ENCODE data around the gene KRTAP12-1.
"Not testable (repeated sequence)": the region's sequence is repeated elsewhere in the genome, so short reads cannot be mapped to it uniquely, and the experiment has no call there.

The KRTAP12-1 gene

DNA sequence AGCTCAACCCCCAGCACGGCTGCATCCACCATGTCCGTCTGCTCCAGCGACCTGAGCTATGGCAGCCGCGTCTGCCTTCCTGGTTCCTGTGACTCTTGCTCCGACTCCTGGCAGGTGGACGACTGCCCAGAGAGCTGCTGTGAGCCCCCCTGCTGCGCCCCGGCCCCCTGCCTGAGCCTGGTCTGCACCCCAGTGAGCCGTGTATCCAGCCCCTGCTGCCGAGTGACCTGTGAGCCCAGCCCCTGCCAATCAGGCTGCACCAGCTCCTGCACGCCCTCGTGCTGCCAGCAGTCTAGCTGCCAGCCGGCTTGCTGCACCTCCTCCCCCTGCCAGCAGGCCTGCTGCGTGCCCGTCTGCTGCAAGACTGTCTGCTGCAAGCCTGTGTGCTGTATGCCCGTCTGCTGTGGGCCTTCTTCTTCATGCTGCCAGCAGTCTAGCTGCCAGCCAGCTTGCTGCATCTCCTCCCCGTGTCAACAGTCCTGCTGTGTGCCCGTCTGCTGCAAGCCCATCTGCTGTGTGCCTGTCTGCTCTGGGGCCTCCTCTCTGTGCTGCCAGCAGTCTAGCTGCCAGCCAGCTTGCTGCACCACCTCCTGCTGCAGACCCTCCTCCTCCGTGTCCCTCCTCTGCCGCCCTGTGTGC, 15.3 kb upstream of the KRTAP12-1 start, which contains the start of gene KRTAP10-12:
KRTAP10-12 (plus strand) TSS at position 1 of the 639 bp plus-strand sequence; CDS start at position 31, 30 bp downstream.
- DNase-seq, result not testable (repeated sequence)

GRCh38 chr21:44696572-44696971, 14.6 kb upstream of the KRTAP12-1 start:
- no peak for DNase-seq

GRCh38 chr21:44695641-44696040, 13.7 kb upstream of the KRTAP12-1 start:
- no peak for DNase-seq

DNA sequence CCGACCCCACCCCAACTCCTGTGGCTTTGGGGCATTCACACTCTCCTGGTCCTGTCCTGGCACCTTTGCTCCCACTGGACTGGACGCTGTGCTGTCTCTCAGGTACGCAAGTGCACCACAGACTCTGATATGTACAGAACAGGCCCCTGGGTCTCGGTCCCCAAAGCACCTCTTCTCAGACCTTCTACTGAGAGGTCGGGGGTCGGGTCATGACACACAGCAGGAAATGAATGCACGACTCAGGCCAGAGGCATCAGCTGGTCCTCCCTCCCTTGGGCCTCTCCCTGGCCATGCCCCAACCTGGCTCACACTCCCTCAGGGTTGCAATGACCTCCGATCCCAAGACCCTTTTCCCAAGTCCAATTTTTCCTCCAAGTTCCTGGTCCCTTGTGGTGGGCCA, 13.2 kb upstream of the KRTAP12-1 start:
- DNase-seq, result no peak

DNA sequence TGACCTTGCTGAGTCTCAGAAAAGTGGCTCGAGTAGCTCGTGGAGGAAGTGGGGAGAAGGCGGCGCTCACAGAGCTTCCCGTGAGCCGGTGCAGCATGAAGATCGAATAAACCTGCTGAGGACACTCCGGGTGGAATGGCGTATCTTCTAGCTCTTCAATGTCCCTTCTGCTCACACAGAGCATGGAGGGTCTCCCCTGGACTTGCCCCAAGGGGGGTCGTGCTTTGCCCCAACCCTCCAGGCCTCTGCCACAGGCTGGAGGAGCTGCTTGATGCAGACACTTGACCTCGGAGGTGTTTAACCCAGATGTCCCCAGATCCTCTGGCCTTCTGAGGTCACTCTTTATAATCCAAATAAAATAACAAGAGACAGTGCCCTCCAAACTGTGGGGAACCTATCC, 12.8 kb upstream of the KRTAP12-1 start:
- DNase-seq, result no peak

DNA sequence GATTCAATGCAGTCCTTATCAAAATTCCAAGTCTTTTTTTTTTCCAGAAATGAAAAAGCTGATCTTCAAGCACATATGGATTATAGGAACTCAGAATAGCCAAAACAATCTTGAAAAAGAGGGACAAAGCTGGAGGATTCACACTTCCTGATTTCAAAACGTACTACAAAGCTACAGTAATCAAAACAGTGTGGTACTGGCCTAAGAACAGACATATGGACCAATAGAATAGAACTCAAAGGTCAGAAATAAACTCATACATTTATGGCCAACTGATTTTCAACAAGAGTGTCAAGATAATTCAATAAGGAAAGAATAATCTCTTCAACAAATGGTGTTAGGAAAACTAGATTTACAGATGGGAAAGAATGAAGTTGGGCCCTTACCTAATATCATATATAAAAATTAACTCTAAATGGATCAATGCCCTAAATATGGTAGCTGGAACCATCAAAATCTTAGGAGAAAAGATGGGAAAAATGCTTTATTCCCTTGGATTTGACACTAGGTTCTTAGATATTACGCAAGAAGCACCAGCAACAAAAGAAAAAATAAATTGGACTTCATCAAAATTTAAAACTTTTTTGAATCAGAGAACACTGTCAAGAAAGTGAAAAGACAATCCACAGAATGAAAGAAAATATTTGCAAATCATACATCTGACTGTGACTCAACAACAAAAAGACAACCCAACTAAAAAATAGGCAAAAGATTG, 11.0 kb upstream of the KRTAP12-1 start:
- DNase-seq, result no peak

DNA sequence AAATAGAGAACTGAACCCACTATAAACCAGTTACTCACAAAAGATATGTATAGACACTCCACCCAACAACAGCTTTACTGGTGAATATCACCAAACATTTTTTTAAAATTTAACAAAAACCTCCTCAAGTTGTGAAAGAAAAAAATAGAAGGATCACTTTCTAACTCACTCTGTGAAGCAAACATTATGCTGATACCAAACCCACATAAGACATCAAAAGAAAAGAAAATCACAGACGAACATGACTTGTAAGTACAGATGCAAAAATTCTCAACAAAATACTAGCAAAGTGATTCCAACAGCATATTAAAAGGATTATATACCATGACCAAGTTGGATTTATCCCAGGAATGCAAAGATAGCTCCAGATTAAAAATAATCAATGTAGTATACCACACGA, 9.7 kb upstream of the KRTAP12-1 start:
- DNase-seq, result no peak

DNA sequence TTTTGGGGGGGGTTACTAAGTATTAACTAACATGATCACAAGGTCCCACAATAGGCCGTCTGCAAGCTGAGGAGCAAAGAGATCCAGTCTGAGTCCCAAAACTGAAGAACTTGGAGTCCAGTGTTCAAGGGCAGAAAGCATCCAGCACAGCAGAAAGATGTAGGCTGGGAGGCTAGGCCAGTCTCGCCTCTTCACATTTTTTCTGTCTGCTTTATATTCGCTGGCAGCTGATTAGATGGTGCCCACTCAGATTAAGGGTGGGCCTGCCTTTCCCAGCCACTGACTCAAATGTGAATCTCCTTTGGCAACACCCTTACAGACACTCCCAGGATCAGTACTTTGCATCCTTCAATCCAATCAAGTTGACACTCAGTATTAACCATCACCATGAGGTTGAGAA, 7.8 kb upstream of the KRTAP12-1 start:
- DNase-seq, result not testable (repeated sequence)

GRCh38 chr21:44687671-44688070, 5.7 kb upstream of the KRTAP12-1 start:
- no peak for DNase-seq

DNA sequence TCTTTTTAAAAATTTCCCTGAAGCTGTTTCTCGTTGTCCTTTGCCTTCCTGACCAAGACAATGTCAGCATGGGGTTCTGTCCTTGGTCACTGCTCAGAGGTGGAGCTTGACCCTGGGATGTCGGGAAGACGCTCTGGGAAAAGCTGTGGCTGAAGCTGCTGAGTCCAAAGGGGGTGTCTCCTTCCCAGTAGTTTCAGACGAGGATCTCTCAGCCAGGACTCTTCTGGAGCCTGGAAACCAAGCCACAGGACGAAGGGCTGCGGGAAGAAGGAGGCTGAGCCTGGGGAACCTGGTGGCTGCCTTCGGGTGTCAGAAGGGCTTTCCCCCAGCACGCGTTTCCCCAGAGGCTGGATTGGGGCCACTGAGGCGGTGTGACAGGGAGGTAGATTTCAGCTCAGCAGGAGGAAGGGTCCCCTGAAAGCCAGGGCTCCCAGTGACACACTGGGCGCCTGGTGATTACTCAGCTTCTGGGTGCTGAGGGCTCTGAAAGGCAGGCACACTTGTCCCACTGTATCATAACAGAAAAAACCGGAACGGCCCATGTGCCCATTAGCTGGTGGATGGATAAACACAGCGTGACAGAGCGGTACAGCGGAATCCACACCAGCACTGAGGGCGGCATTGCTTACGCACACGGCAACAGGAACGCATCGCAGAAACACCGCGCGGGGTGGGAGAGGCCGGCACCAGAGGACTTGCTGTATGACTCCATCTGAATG, 5.0 kb upstream of the KRTAP12-1 start:
- DNase-seq, result no peak

DNA sequence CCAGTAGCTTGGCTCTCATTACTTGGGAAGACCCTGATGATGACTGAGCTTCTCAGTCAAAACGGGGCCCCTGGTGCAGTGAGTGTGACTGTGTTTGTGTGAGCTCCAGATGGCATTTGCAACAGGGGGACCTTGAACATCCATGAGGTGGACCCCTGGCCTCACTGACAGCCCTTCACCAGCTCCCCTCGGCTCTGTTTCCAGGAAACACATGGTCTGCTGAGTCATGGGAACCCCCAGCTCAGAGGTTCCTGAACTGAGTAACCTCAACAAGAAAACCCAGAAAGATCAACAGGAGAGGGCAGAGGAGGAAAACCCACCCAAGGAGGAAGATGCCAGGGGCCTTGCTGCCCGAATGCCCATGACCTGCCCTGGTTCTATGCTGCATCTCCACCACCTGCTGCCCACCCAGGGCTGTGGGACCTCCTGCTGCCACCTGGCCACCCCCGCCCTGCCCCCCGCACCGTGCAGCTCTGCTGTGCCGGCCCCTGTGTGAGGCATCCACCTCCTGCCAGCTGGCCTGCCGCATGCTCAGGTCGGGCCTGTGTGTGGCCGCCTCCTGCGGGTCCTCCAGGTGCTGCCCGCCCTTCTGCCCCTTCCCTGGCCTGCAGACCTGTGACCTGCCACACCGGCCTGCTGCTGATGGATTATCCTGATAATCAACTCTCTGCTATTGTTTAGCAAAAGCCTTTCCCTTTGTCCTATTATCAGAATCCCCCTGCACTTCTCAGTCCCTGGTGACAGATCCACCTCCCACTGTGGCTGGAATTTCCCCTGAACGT, 4.2 kb upstream of the KRTAP12-1 start:
- DNase-seq, result no peak

DNA sequence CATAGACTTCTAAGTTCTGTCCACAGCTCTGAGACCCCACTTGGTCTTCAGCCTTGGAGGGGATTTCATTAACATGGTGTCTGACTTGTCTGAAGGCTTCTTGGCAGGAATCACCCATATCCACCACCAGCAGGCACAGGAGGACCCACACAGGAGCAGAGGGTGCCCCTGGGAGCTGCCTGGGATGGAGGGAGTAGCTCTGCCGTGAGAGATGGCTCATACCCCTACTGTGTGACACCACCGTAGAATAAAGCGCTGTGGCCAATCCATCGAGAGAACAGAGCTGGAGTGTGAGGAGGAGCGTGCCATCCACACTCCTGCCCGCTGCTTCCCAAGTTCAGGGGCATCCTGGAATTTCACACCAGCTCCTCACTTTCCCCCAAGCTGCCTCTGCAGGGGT, 3.1 kb upstream of the KRTAP12-1 start:
- DNase-seq, result not testable (repeated sequence)

GRCh38 chr21:44684483-44684882, 2.5 kb upstream of the KRTAP12-1 start:
- DNase-seq, result no peak

DNA sequence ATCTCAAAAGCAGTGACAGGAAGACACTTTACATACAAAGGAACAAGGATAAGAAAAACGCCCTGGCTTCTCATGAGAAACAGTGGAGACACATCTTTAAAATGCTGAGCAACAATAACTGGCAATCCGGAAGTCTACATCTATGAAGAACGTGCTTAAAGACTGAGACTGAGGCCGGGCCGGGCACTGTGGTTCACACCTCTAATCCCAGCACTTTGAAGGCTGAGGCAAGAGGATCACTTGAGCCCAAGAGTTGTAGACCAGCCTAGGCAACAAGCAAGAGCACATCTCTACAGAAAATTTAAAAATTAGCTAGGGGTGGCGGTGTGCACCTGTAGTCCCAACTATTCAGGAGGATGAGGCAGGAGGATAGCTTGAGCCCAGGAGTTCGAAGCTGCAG, 2.1 kb upstream of the KRTAP12-1 start:
- DNase-seq, result no peak

- DNase-seq, result no peak
These were observed 703 bp upstream of the KRTAP12-1 start for GRCh38 chr21:44682580-44683151.

GRCh38 chr21:44681152-44681551, 811 bp downstream of the KRTAP12-1 start:
- DNase-seq, result no peak

DNA sequence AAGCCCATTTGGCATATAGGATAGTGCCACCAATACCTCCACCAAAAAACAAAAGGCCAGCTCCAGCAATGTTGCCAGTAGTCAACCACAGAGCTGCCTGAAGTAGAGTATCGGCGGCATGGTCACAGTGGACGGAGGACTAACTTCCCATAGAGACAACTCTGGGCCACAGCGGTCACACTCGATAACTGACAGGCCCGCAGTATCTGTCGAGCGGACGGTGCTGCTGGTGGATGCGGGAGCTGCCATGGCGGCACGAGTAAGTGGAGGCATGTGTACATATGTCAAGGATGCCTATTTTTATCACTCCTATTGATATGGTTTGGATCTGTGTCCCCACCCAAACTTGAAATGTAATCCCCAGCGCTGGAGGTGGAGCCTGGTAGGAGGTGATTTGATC, 4.1 kb downstream of the KRTAP12-1 start:
- no peak for DNase-seq

DNA sequence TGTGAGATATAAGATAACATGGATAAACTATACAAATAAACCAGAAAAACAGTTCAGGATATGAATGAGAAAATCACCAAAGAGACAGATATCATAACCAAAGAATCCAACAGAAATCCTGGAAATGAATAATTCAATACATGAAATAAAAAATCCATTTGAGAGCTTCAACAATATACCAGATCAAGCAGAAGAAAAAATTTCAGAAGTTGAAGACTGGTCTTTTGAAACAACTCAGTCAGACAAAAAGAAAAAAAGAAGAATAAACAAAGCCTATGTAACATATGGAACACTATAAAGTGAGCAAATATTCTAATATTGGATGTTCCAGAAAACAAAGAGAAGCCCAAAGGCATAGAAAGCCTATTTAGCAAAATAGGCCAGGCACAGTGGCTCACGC, 10.1 kb downstream of the KRTAP12-1 start:
- no peak for DNase-seq

DNA sequence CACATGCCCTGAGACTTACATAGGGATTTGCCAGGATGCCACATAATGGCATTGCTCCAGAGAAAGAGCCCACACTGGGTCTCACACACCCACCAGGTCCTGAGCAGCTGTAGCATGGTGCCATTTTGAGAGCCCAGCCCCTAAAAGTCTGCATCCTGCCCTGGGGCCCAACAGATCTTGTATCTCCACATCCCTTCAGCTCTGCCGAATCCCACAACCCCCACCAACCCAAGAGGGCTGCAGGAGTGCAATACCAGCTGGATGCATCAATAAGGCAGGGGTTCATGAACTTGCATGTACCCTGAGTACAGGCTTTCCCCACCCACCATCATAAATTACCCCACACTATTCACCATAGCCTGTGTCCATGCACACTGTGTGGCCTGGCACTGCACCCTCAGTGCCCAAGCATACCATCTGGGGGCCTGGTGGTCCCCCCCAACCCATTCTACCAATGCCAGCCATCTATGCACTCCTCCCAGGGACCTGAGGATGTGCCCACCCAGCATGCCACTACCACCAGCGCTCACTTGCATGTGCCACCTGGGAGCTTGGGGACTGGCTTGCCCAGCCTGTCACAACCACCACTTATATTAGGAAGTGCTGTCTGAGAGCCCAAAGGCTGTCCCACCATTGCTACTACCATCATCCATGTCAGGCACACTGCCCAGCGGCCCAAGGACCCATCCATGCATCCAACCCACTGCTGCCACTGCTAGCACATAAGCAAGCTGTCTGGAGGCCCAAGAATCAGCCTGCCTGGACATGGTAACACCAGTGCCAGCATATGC, 11.1 kb downstream of the KRTAP12-1 start:
- DNase-seq, result no peak

- DNase-seq, result no peak
These were observed 14.4 kb downstream of the KRTAP12-1 start for GRCh38 chr21:44667612-44668011.

DNA sequence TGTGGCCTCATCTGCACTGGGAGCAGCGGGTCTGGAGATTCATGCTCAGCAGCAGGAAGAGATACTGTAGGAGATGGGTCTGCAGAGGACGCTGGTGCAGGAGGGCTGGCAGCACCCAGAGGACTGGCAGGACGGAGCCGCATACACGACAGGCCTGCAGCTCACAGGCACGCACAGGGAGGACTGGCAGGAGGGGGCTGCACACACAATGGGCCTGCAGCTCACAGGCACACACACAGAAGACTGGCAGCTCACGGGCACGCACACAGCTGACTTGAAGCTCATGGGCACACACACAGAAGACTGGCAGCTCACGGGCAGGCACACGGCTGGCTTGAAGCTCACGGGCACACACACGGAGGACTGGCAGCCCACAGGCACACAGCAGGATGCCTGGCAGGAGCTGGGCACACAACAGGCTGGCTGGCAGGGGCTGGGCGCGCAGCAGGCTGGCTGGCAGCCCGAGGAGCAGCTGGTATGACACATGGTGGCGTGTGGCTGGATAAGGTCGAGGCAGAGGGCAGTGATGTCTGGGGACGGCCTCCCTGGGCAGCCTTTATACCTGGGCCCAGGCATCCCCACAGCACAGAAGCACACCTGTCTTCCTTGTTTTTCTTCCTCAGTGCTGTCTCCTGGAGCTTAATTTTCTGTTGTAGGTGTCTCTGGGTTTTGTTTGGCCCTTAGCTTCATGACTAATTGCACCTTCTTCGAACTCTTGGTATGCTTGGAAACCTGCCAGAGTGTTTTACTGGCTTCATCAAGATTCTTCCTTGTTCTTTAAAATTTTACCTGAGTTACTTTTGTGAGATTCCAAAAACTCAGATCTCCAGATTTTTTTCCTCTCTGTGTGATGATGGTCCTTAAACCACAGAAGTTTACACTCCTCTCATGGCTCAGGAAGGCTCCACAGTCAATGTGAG, 15.3 kb downstream of the KRTAP12-1 start, which contains the start of gene KRTAP12-2:
KRTAP12-2 (minus strand) TSS at position 527 of the 920 bp plus-strand sequence; CDS start at position 486, 41 bp downstream.
- DNase-seq, result no peak

Data from midbrain (tissue), 1 donor.